ENCODE data around the gene SEBOX.
A peak's percentile ranks its signal among the peaks of the same experiment; 100 is the strongest.

The SEBOX gene

GRCh38 chr17:28395426-28395825 is 30.4 kb upstream of the SEBOX start:
- Histone ChIP-seq H3K27me3 (no peaks in the 10 kb centered on the region), H3K4me3 (no peak overlapping the region), H3K9ac (no peak overlapping the region), H3K4me2 (no peak overlapping the region), H3K9me3 (no peaks in the 10 kb centered on the region), H3K36me3 (peaks cover 92% of the 10 kb centered on the region), H4K20me1 (no peaks in the 10 kb centered on the region), H3K4me1 (peaks cover 18% of the 10 kb centered on the region), H3K27ac (no peak overlapping the region)
- no peak for TF ChIP-seq Cebpa-rat (IDR thresholded peaks at IDR 0.05)

GRCh38 chr17:28394337-28395116 is 29.5 kb upstream of the SEBOX start:
- Histone ChIP-seq H3K4me1 (peaks cover 18% of the 10 kb centered on the region), H3K9me3 (no peaks in the 10 kb centered on the region), H3K4me2 (no peak overlapping the region), H3K36me3 (peaks cover 92% of the 10 kb centered on the region), H3K27me3 (no peaks in the 10 kb centered on the region), H3K27ac (no peak overlapping the region), H3K4me3 (no peak overlapping the region), H3K9ac (no peak overlapping the region), H4K20me1 (no peaks in the 10 kb centered on the region)
- no peak for TF ChIP-seq Cebpa-rat (IDR thresholded peaks at IDR 0.05)

- H3K27me3 ChIP-seq: no peaks in the 10 kb centered on the region
- no peak for TF ChIP-seq Cebpa-rat (IDR thresholded peaks at IDR 0.05)
- no peaks in the 10 kb centered on the region; the same call in 1 of the 2 replicates for H4K20me1 ChIP-seq
- H3K4me3 ChIP-seq: no peak overlapping the region
- H3K9me3 ChIP-seq: no peaks in the 10 kb centered on the region
- no peak overlapping the region for H3K27ac ChIP-seq
- no peak overlapping the region for H3K9ac ChIP-seq
- peaks cover under 1% of the 10 kb centered on the region; the same call in 1 of the 2 replicates for H3K4me1 ChIP-seq
- H3K4me2 ChIP-seq: no peak overlapping the region
- H3K36me3 ChIP-seq: peaks cover 100% of the 10 kb centered on the region
These were observed 27.5 kb upstream of the SEBOX start for GRCh38 chr17:28392491-28392890.

- no peaks in the 10 kb centered on the region; the same call in 1 of the 2 replicates for H4K20me1 ChIP-seq
- H3K9me3 ChIP-seq: no peaks in the 10 kb centered on the region
- H3K27me3 ChIP-seq: no peaks in the 10 kb centered on the region
- no peaks in the 10 kb centered on the region for H3K4me1 ChIP-seq
- no peak overlapping the region for H3K9ac ChIP-seq
- H3K4me2 ChIP-seq: no peak overlapping the region
- TF ChIP-seq Cebpa-rat (IDR thresholded peaks at IDR 0.05): no peak
- H3K27ac ChIP-seq: no peak overlapping the region
- peaks cover 92% of the 10 kb centered on the region for H3K36me3 ChIP-seq
- no peak overlapping the region for H3K4me3 ChIP-seq
These were observed 26.4 kb upstream of the SEBOX start for GRCh38 chr17:28391401-28391800.

DNA sequence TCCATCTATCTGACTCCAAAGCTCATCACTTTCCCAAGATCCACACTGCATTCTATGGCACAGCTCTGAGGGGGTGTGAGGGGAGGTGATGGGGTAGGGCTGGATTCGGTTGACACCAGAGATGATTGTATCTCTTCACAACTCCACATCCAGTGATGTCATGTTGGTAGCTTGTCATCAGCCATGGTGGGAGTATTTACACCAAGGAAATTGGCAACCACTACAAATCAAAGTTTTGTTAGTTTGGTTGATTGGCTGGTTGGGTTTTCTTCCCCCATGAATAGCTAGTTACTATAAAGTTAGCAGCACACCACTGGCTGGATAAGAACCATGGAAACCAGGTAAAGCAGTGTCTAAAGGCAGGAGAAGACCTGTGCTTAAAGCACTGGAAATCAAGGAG is 26.0 kb upstream of the SEBOX start:
- Histone ChIP-seq H3K4me3 (no peak overlapping the region), H4K20me1 (no peaks in the 10 kb centered on the region; the same call in 1 of the 2 replicates), H3K9me3 (no peaks in the 10 kb centered on the region), H3K4me2 (no peak overlapping the region), H3K36me3 (peaks cover 88% of the 10 kb centered on the region), H3K27ac (no peak overlapping the region), H3K27me3 (peaks cover under 1% of the 10 kb centered on the region; the same call in 1 of the 2 replicates), H3K4me1 (no peaks in the 10 kb centered on the region), H3K9ac (no peak overlapping the region)
- TF ChIP-seq Cebpa-rat (IDR thresholded peaks at IDR 0.05): no peak

GRCh38 chr17:28390563-28390962 is 25.6 kb upstream of the SEBOX start:
- H3K4me3 ChIP-seq: no peak overlapping the region
- peaks cover 84% of the 10 kb centered on the region for H3K36me3 ChIP-seq

GRCh38 chr17:28390141-28390540 is 25.1 kb upstream of the SEBOX start:
- peaks cover 5% of the 10 kb centered on the region for H3K4me1 ChIP-seq
- peaks cover 80% of the 10 kb centered on the region for H3K36me3 ChIP-seq
- H4K20me1 ChIP-seq: no peaks in the 10 kb centered on the region; the same call in 1 of the 2 replicates
- no peak overlapping the region for H3K27ac ChIP-seq
- no peak overlapping the region for H3K4me3 ChIP-seq
- no peak overlapping the region for H3K4me2 ChIP-seq
- TF ChIP-seq Cebpa-rat (IDR thresholded peaks at IDR 0.05): no peak
- peaks cover 8% of the 10 kb centered on the region; the same call in 1 of the 2 replicates for H3K27me3 ChIP-seq
- H3K9ac ChIP-seq: no peak overlapping the region
- H3K9me3 ChIP-seq: no peaks in the 10 kb centered on the region

More at GRCh38 chr17:28390563-28390962, 25.6 kb upstream of the SEBOX start:
- no peak overlapping the region for H3K4me2 ChIP-seq
- H3K9ac ChIP-seq: no peak overlapping the region
- peaks cover under 1% of the 10 kb centered on the region; the same call in 1 of the 2 replicates for H3K4me1 ChIP-seq
- peaks cover 4% of the 10 kb centered on the region; the same call in 1 of the 2 replicates for H3K27me3 ChIP-seq
- no peak for TF ChIP-seq Cebpa-rat (IDR thresholded peaks at IDR 0.05)
- no peak overlapping the region for H3K27ac ChIP-seq
- H3K9me3 ChIP-seq: no peaks in the 10 kb centered on the region
- H4K20me1 ChIP-seq: no peaks in the 10 kb centered on the region; the same call in 1 of the 2 replicates

- H3K4me2 ChIP-seq: no peak overlapping the region
- H3K9me3 ChIP-seq: no peaks in the 10 kb centered on the region
- no peak for TF ChIP-seq Cebpa-rat (IDR thresholded peaks at IDR 0.05)
- H3K9ac ChIP-seq: no peak overlapping the region
- H4K20me1 ChIP-seq: peaks cover 6% of the 10 kb centered on the region; the same call in 1 of the 2 replicates
- peaks cover 29% of the 10 kb centered on the region for H3K27me3 ChIP-seq
- H3K36me3 ChIP-seq: peaks cover 59% of the 10 kb centered on the region
- peaks cover 25% of the 10 kb centered on the region for H3K4me1 ChIP-seq
- H3K4me3 ChIP-seq: no peak overlapping the region
- H3K27ac ChIP-seq: no peak overlapping the region
These were observed 23.1 kb upstream of the SEBOX start for GRCh38 chr17:28388106-28388505.

GRCh38 chr17:28386391-28386790 is 21.4 kb upstream of the SEBOX start:
- Histone ChIP-seq H3K27me3 (peaks cover 29% of the 10 kb centered on the region), H3K36me3 (peaks cover 56% of the 10 kb centered on the region), H3K27ac (no peak overlapping the region), H4K20me1 (peaks cover 10% of the 10 kb centered on the region), H3K4me2 (no peak overlapping the region), H3K4me3 (no peak overlapping the region), H3K4me1 (peaks cover 25% of the 10 kb centered on the region), H3K9ac (no peak overlapping the region), H3K9me3 (no peaks in the 10 kb centered on the region)
- no peak for TF ChIP-seq Cebpa-rat (IDR thresholded peaks at IDR 0.05)

GRCh38 chr17:28385406-28385805 is 20.4 kb upstream of the SEBOX start:
- peaks cover 51% of the 10 kb centered on the region for H3K36me3 ChIP-seq
- peak overlapping the region; percentile 96 for H3K4me2 ChIP-seq
- H3K27ac ChIP-seq: no peak overlapping the region
- TF ChIP-seq Cebpa-rat (IDR thresholded peaks at IDR 0.05): no peak
- no peak overlapping the region for H3K9ac ChIP-seq
- no peaks in the 10 kb centered on the region for H3K9me3 ChIP-seq
- H3K4me1 ChIP-seq: peaks cover 28% of the 10 kb centered on the region
- H3K4me3 ChIP-seq: peak overlapping the region; percentile 69; the same call in 1 of the 2 replicates
- peaks cover 29% of the 10 kb centered on the region for H3K27me3 ChIP-seq
- peaks cover 15% of the 10 kb centered on the region for H4K20me1 ChIP-seq

Data from BLaER1 (cell line).